ENCODE results near the gene SPPL2C. TPM values are rescaled to one million over a fixed set of nuclear protein-coding genes. Genes with fewer than 3 reads are reported as not detected.
A peak's percentile ranks its signal among the peaks of the same experiment; 100 is the strongest.

Gene SPPL2C
- total and polyA plus RNA-seq, 2 of the 13 experiments (the other 11 are each of a cell fraction or from before 2014, with no cell fraction given), result not detected

- no peak for TF ChIP-seq SMARCE1 (IDR thresholded peaks at IDR 0.05; ENCODE audit: borderline replicate concordance)
- peak; percentile 14; the same call in 1 of the 2 replicates for TF ChIP-seq THRA (CRISPR knock-in tag; IDR thresholded peaks at IDR 0.05; ENCODE audit: borderline replicate concordance)
- TF ChIP-seq ZNF414 (CRISPR knock-in tag; IDR thresholded peaks at IDR 0.05), result no peak; the same call in 1 of the 2 replicates
- peak; percentile 73 for TF ChIP-seq MXD3 (CRISPR knock-in tag; IDR thresholded peaks at IDR 0.05)
- no peak for TF ChIP-seq ZNF260 (CRISPR knock-in tag; IDR thresholded peaks at IDR 0.05; ENCODE audit: borderline replicate concordance, low read depth)
- 0 out of 2 replicates have a peak, but pooled peaks have one; percentile 61 for TF ChIP-seq HOXD1 (CRISPR knock-in tag; IDR thresholded peaks at IDR 0.05)
- no peak for TF ChIP-seq SETDB1 (CRISPR knock-in tag; IDR thresholded peaks at IDR 0.05; ENCODE audit: borderline replicate concordance)
- no peak for TF ChIP-seq CEBPG (CRISPR knock-in tag; IDR thresholded peaks at IDR 0.05)
- TF ChIP-seq ZNF441 (CRISPR knock-in tag; IDR thresholded peaks at IDR 0.05; ENCODE audit: borderline replicate concordance), result no peak
- no peak for TF ChIP-seq PHF5A (CRISPR knock-in tag; IDR thresholded peaks at IDR 0.05; ENCODE audit: low read depth, unreplicated experiment)
- TF ChIP-seq ZNF775 (CRISPR knock-in tag; IDR thresholded peaks at IDR 0.05; ENCODE audit: borderline replicate concordance), result no peak
- no peak for TF ChIP-seq GPBP1L1 (CRISPR knock-in tag; IDR thresholded peaks at IDR 0.05)
- no peak for TF ChIP-seq FLYWCH1 (CRISPR knock-in tag; IDR thresholded peaks at IDR 0.05)
- TF ChIP-seq KDM6A (CRISPR knock-in tag; IDR thresholded peaks at IDR 0.05; ENCODE audit: low read depth), result no peak
- no peak for TF ChIP-seq PHB2 (IDR thresholded peaks at IDR 0.05; ENCODE audit: partially characterized antibody)
- no peak for TF ChIP-seq NBN (conservative IDR thresholded peaks at IDR 0.05)
- no peak for TF ChIP-seq ZNF691 (CRISPR knock-in tag; IDR thresholded peaks at IDR 0.05; ENCODE audit: borderline replicate concordance, low read depth)
- peak; percentile 41 for TF ChIP-seq RFXAP (CRISPR knock-in tag; IDR thresholded peaks at IDR 0.05; ENCODE audit: borderline replicate concordance)
- no peak for TF ChIP-seq TBX2 (CRISPR knock-in tag; IDR thresholded peaks at IDR 0.05; ENCODE audit: borderline replicate concordance)
- no peak for TF ChIP-seq TBL1XR1 (IDR thresholded peaks at IDR 0.05; ENCODE audit: borderline replicate concordance, low read length, partially characterized antibody)
- TF ChIP-seq ZFP91 (CRISPR knock-in tag; IDR thresholded peaks at IDR 0.05; ENCODE audit: borderline replicate concordance), result peak; percentile 44; the same call in 1 of the 2 replicates
Observed at GRCh38 chr17:45894022-45894784, 49.5 kb downstream of the SPPL2C start, which contains the start of gene MAPT (continued).

All from HepG2 (cell line).